Germinal center (tissue), 1 donor: ENCODE measurements around the gene RAB44.
"Not testable (repeated sequence)": the region's sequence is repeated elsewhere in the genome, so short reads cannot be mapped to it uniquely, and the experiment has no call there.

ENCODE experiments used
- DNase-seq: peaks from one replicate; pipeline ENCODE4 v3.0.0; 2012; ENCODE audit warnings: mixed read lengths, low spot score

The RAB44 gene

DNA sequence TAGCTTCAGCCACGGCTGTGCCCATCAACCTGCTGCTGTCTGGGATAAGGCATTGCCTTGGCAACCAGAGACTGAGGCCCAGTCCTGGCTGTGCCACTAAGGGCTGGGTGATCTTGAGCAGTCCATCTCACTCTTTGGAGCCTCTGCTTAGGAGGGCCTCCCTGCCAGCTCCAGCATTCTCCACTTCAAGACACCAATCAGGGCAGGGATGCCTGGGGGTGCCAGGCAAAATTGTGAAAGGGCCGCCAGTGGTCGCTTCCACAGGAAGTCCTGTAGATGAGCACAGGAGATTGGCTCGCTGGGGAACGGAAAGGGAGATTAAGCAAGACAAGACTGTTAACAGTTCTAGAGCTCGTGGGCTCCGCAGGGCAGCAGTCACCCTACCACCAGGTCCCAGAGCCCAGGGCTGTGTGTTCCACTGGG, at the start of gene RAB44:
Gene RAB44 (plus strand): TSS at position 346 of the 423 bp plus-strand sequence. CDS start 6,410 bp downstream, outside the sequence.
- no peak for DNase-seq

DNA sequence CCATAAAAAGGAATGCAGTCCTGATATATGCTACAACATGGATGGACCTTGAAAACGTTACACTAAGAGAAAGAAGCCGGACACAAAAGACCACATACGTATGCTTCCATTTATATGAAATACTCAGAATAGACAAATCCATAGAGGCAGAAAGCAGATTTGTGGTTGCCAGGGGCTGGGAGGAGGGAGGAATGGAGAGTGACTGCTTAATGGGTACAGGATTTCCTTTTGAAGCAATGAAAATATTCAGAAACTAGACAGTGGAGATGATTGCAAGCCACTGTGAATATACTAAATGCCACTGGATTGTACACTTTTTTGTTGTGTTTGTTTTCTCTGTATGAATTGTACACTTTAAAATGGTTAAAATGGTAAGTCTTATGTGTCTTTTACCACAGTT, 48.5 kb upstream of the RAB44 start:
- DNase-seq: no peak

- DNase-seq: no peak
Observed at GRCh38 chr6:36649701-36650484, 47.7 kb upstream of the RAB44 start.

DNA sequence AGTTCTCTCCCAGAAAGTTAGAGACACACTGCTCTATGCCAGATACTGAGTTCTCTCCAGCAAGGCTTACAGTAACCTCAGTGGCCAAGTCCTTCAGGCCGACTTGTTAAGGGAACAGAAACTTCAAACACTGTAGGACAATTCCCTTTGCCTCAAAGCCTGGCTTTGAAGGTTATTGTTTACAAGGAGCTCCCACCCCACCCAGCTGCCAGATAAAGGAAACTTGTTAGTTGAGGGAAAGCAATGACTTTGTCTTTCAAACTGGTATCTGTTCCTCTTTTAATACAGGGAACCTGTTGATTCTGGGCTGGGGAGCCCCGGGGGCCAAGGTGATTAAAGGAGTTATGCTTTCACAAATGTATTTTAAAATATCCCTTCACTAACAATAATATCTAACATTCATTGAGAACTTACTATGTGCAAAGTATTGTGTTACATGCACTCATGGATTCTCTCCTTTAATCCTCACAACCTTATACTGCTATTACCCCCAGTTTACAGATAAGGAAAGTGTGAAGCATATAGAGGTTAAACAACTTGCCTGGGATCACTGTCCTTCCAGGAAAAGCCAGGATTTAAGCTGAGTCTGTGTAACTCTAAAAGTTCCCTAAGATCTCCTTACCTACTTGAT, 46.7 kb upstream of the RAB44 start:
- DNase-seq: peak; percentile 73

- no peak for DNase-seq
Observed at GRCh38 chr6:36651659-36652379, 45.8 kb upstream of the RAB44 start.

DNA sequence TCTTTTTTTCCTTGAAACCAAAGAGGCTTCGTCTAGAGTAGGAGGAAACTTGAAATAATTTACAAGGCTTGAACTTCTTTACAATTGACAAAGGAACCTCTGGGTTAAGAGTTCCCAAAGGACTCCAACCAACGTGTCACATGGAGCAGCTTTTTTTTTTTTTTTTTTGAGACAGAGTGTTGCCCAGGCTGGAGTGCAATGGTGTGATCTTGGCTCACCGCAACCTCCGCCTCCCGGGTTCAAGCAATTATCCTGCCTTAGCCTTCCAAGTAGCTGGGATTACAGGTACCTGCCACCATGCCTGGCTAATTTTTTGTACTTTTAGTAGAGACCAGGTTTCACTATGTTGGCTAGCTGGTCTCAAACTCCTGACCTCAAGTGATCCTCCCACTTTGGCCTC, 43.2 kb upstream of the RAB44 start:
- not testable (repeated sequence) for DNase-seq

GRCh38 chr6:36655085-36655724, 42.4 kb upstream of the RAB44 start:
- DNase-seq: no peak

DNA sequence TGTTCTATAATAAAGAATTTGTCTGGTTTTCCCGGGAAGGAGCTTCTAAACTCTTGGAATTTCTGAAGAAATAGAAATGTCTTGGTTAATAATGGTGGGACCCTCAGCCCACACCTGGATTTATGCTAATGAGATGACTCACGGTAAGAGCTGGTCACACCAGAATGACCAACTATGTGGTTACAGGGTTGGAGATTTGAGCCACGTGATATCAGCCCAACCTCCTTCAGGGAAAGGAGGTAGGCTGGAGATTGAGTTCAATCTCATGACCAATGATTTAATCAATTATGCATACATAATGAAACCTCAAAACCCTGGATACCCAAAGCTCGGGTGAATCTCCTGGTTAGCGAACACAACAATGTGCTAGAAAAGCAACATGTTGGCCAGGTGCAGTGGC, 41.2 kb upstream of the RAB44 start:
- DNase-seq: no peak

- DNase-seq: no peak
Observed at GRCh38 chr6:36657271-36657670, 40.4 kb upstream of the RAB44 start.

DNA sequence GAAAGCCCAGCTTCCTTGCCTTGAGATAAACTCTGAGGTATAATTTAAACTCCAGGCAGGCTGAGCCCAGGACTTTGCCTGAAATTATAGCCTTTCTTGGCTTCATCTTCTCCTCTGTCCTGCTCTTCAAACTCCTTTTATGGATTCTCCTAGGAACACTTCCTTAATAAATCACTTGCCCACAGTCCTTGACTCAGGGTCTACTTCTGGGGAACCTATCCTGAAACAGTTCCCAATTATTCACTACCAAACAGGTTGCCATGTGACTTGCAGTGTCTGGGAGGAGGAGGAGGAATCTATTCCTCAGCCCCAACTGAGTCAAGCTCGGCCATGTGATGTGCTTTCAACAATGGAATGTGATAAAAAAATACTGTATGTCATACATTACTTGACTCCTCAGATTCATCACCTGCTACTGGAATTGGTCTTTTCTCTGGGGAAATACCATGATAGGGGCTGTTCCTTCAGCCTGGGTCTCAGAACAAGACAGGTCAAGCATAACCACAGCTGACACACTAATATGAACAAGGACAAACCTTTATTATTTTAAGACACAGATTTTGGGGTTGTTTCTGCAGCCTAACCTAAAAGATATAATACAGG, 39.6 kb upstream of the RAB44 start:
- no peak for DNase-seq

DNA sequence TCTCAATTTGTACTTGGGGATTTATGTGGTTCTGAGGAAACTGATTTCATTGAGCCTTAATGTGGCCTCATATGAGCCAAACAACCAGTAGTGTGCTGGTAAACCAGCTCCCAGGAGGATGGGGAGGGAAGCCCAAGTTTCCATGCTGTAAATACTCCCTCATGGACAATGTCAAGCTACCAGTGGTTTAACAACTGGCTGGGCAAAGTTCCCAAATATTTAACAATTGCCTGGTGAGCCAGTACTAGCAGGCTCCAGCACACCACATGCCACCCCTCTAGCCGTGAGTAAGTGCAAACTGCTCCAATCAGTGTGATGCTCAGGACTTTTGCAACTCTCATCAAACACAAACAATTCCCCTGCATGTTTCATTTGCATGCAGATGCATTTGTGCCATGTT, 38.4 kb upstream of the RAB44 start:
- DNase-seq: no peak

DNA sequence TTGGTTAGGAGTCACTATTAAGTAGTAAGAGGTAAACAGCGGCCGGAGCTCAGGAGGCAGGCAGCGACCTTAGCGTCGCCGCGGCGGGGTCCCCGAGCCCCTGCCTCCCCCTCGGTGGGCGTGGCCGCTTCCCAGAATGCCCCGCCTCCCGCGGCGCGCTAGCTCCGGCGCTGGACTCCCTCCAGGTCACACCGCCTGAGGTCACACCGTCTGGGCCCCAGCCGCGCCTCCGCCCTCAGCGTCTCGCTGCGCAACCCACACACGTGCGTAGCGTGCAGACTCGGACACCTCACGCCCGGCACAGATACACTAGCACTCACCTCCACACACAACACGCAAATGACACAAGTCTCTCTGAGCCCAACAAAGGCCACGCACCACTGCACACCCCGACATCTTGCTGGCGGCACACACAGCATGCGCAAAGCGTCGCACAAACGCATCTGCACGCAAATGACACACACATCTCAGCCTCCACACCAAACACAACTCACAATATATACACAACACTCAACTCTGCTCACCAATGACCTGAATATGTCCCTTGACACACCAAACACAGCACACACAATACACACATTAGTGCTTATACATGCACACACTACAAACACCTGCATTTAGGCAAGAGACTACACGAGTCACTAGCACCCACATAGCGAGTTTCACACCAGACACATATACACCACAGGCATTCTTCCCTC, 36.7 kb upstream of the RAB44 start:
- DNase-seq: no peak

GRCh38 chr6:36662380-36662779, 35.2 kb upstream of the RAB44 start:
- no peak for DNase-seq

GRCh38 chr6:36662827-36663256, 34.8 kb upstream of the RAB44 start:
- DNase-seq: no peak

DNA sequence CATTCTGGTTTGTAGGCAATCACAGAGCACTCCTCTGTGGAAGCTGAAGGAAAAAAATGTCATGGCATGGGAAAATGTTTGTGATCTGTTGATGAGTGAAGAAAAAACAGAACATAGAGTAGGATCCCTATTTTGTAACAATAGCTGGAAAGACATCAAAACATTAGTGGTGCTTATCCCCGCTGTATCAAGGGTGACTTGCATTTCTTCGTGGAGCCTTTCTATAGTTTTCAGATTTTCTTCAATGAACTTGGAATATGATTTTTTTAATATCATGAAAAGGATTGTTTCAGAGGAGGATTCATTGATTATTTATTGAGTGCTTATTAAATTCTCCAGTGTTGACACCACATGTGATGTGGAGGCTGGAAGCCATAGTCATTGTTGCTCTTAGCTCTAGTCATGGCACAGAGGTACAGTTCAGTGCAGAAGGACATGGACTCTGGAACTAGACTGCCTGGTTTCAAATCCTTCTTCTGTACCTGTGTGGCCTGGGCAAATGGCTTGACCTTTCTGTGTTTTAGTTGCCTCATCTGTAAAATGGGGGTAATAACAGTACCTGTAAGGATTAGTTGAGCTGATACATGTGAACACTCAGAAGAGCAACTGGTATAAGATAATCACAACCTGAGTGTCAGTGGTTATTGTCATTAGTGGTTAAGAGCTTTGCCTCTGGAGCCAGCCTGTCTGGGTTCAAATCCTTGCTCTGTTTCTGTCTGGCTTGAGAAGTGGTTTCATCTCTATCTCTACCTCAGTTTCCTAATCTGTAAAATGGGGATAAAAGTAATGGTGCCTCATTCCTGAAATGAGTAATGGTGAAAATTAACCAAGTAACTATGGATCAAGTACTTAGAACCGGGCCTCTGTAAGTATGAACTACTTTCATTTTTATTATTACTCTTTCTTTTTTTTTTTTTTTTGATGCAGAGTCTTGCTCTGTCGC, 33.9 kb upstream of the RAB44 start:
- no peak for DNase-seq

DNA sequence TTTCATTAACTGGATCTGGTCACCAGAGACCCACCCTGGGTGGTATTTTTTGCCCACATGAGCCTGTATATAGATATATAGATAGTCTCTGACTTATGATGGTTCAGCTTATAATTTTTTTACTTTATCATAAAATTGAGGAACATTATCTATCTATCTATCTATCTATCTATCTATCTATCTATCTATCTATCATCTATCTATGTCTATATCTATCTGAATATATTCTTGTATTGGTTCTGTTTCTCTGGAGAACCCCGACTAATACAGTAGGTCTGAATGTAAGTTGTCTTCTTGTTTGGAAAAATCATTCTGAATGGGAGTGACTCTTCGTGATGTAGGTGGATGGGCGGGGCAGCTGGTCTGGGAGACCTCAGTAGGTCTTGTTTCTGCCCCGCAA, 32.4 kb upstream of the RAB44 start:
- DNase-seq: no peak

DNA sequence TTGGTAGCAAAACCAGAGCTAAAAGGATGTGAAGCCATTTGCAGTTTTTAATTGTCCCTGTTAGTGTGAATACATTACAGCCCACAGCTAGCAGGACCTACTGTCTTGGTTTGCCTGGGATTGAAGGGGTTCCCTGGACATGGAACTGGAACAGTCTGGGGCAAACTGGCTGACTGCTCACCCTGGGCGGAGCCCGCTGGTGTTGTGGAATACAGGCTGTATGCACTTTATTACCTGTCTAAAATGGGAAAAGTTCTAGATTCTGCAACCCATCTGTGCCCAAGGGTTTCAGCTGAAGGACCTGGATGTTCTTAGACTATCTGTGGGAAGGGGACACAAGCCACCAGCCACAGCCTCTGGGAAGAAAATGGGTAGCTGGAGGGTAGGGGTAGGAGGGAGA, 31.3 kb upstream of the RAB44 start:
- no peak for DNase-seq

GRCh38 chr6:36666826-36667591, 30.6 kb upstream of the RAB44 start:
- DNase-seq: no peak

- DNase-seq: no peak
Observed at GRCh38 chr6:36668591-36668990, 29.0 kb upstream of the RAB44 start.

- no peak for DNase-seq
Observed at GRCh38 chr6:36669002-36669401, 28.6 kb upstream of the RAB44 start.
